Esophagus squamous epithelium (tissue), 5 donors: ENCODE results near the gene NTMT1. TPM values are rescaled to one million over a fixed set of nuclear protein-coding genes. Genes with fewer than 3 reads are reported as not detected.
"Not testable (repeated sequence)": the region's sequence is repeated elsewhere in the genome, so short reads cannot be mapped to it uniquely, and the experiment has no call there.

Experiments
- DNase-seq: peaks from one replicate; lab custom pipeline; 2025; lab: John Stamatoyannopoulos, UW
- H3K27ac ChIP-seq, 4 donors: fragments of 200-600 bp; sonication (generic); one replicate each; pipeline ENCODE4 v1.5.1; 2016 to 2019; ENCODE audit warnings: mild to moderate bottlenecking in 1 of 4
- H3K27me3 ChIP-seq, 4 donors: fragments of 200-600 bp; sonication (generic); 1 replicate in 3 of 4; 2 replicates in 1 of 4; pipeline versions ENCODE4 v1.5.1 to v1.6.0; 2017 to 2021; ENCODE audit warnings: antibody characterized with exemption in 1 of 4
- H3K36me3 ChIP-seq, 3 donors: fragments of 200-600 bp; sonication (generic); one replicate each; pipeline ENCODE4 v1.5.1; 2016 to 2019
- H3K4me1 ChIP-seq, 3 donors: fragments of 200-600 bp; sonication (generic); one replicate each; pipeline ENCODE4 v1.5.1; 2017 to 2019
- H3K4me3 ChIP-seq, 4 donors: fragments of 200-600 bp; sonication (generic); 1 replicate in 3 of 4; 2 replicates in 1 of 4; pipeline ENCODE4 v1.5.1; 2016 to 2019; ENCODE audit warnings: mild to moderate bottlenecking in 2 of 4, moderate library complexity in 1 of 4
- H3K9me3 ChIP-seq, 3 donors: fragments of 200-600 bp; sonication (generic); one replicate each; pipeline ENCODE4 v1.5.1; 2016 to 2019
- CTCF ChIP-seq, 6 experiments: fragments of 450-650 bp in 4 of 6; fragments of 200-600 bp in 2 of 6; sonication (generic) in 2 of 6; IDR thresholded peaks; one replicate each; pipeline ENCODE4 v1.5.1; 2016 to 2019; ENCODE audit warnings: antibody characterized with exemption in 6 of 6, mild to moderate bottlenecking in 4 of 6, moderate library complexity in 4 of 6
- POLR2A ChIP-seq, 4 donors: fragments of 450-650 bp; IDR thresholded peaks; one replicate each; pipeline ENCODE4 v1.6.1; 2017; ENCODE audit warnings: antibody characterized with exemption in 4 of 4, mild to moderate bottlenecking in 4 of 4, moderate library complexity in 3 of 4
- whole genome bisulfite sequencing, 2 donors: methylation state at CpG; one replicate each; pipeline ENCODE4 v1.1.5; 2018; 5-methylcytosine and 5-hydroxymethylcytosine counted together
- intact Hi-C: fragments of 100-400 bp; cut with DNase I; formaldehyde crosslinking; loops from one replicate; pipeline ENCODE4 v1.15.0; 2022
- total RNA-seq, 4 donors: library from RNA; depleted of rRNA; stranded (reverse); fragments of >200 nt; gene quantifications; one replicate each; pipeline ENCODE4 v1.1.0, GENCODE V29; 2016
- donor health status: DM: yes; HTN: yes; CAD: no.

NTMT1 gene
- total RNA-seq, 4 donors from 2014 or later: 14.0 to 17.6 (median 16.0) TPM

- WGBS, 2 donors: 59 to 73% methylated on average over 2 of the region's 2 CpGs
- Histone ChIP-seq H3K36me3 (no peaks in the 10 kb centered on the region), H3K9me3 (no peaks in the 10 kb centered on the region), H3K27me3 (peaks cover 0 to 22% (median 0%) of the 10 kb centered on the region in 4 donors), H3K4me1 (peaks cover 0 to 22% (median 2%) of the 10 kb centered on the region in 3 donors), H3K27ac (no peak overlapping the region), H3K4me3 (no peak overlapping the region)
- TF ChIP-seq POLR2A (IDR thresholded peaks at IDR 0.05) (no peak), CTCF (IDR thresholded peaks at IDR 0.05) (no peak)
- no peak for DNase-seq
- intact Hi-C loops: no loop called here
Measured at GRCh38 chr9:129661029-129661428, 35.1 kb downstream of the NTMT1 start.

- WGBS, 2 donors: 57 to 74% methylated on average over 3 of the region's 3 CpGs
- intact Hi-C loops, H3K27ac ChIP-seq, DNase-seq, H3K4me3 ChIP-seq, H3K36me3 ChIP-seq, H3K9me3 ChIP-seq: not testable (repeated sequence)
- Histone ChIP-seq H3K27me3 (peaks cover 0 to 34% (median 0%) of the 10 kb centered on the region in 4 donors), H3K4me1 (peaks cover 10 to 27% (median 11%) of the 10 kb centered on the region in 3 donors)
Measured at GRCh38 chr9:129662239-129662638, 36.3 kb downstream of the NTMT1 start.

- Histone ChIP-seq H3K27me3 (peaks cover 0 to 58% (median 0%) of the 10 kb centered on the region in 4 donors), H3K36me3 (no peaks in the 10 kb centered on the region), H3K9me3 (no peaks in the 10 kb centered on the region), H3K27ac (peak overlapping the region; percentile 11 to 62 (median 45)), H3K4me3 (peak overlapping the region; percentile 35 to 64 (median 44)), H3K4me1 (peaks cover 14 to 39% (median 14%) of the 10 kb centered on the region in 3 donors)
- no peak for TF ChIP-seq CTCF (IDR thresholded peaks at IDR 0.05)
- no peak for TF ChIP-seq POLR2A (IDR thresholded peaks at IDR 0.05)
- DNase-seq: no peak
- intact Hi-C loops: no loop called here
- whole genome bisulfite sequencing, 2 donors: 37 to 51% methylated on average over 10 to 11 of the region's 36 CpGs
Measured at GRCh38 chr9:129664746-129665388, 38.9 kb downstream of the NTMT1 start.

- H3K27ac ChIP-seq: peak within 1 kb of the TSS; percentile 34 to 62 (median 54)
- peaks cover 0 to 60% (median 0%) of the 10 kb centered on the region in 4 donors for H3K27me3 ChIP-seq
- TF ChIP-seq CTCF (IDR thresholded peaks at IDR 0.05) (no peak), POLR2A (IDR thresholded peaks at IDR 0.05) (peak in 1 of 4 donors; percentile 26)
- peak within 1 kb of the TSS; percentile 35 to 64 (median 44) for H3K4me3 ChIP-seq
- intact Hi-C loops: no loop called here
- no peaks in the 10 kb centered on the region for H3K9me3 ChIP-seq
- 0% methylated on average over 3 of the region's 37 CpGs; no CpG with 5 or more reads in 1 of the 2 donors for WGBS, 2 donors
- DNase-seq: no peak
- no peaks in the 10 kb centered on the region for H3K36me3 ChIP-seq
- peaks cover 14 to 39% (median 14%) of the 10 kb centered on the region in 3 donors for H3K4me1 ChIP-seq
Measured at GRCh38 chr9:129665389-129665775, 39.4 kb downstream of the NTMT1 start, which contains the start of gene PRRX2. TSS of gene PRRX2 (plus strand) at chr9:129665647. CDS start at chr9:129665868, 221 bp downstream.

- Histone ChIP-seq H3K4me1 (peaks cover 14 to 39% (median 14%) of the 10 kb centered on the region in 3 donors), H3K27me3 (peaks cover 0 to 64% (median 0%) of the 10 kb centered on the region in 4 donors), H3K9me3 (no peaks in the 10 kb centered on the region), H3K4me3 (peak overlapping the region; percentile 35 to 64 (median 44)), H3K27ac (peak overlapping the region; percentile 34 to 62 (median 54)), H3K36me3 (no peaks in the 10 kb centered on the region)
- TF ChIP-seq CTCF (IDR thresholded peaks at IDR 0.05): no peak
- no peak for TF ChIP-seq POLR2A (IDR thresholded peaks at IDR 0.05)
- WGBS, 2 donors: 40% methylated on average over 6 of the region's 88 CpGs; no CpG with 5 or more reads in 1 of the 2 donors
- intact Hi-C loops: no loop called here
- DNase-seq: no peak
Measured at GRCh38 chr9:129665814-129666520, 40.0 kb downstream of the NTMT1 start.
